CD4-positive, alpha-beta T cell treated with Interleukin-1 beta for 1 hour (primary cell): Measurements from ENCODE around the gene TMEM52.

Experiments
- DNase-seq, 2 donors: peaks; one replicate each; pipeline ENCODE4 v3.0.0-alpha.2; 2020 to 2022

The TMEM52 gene

DNA sequence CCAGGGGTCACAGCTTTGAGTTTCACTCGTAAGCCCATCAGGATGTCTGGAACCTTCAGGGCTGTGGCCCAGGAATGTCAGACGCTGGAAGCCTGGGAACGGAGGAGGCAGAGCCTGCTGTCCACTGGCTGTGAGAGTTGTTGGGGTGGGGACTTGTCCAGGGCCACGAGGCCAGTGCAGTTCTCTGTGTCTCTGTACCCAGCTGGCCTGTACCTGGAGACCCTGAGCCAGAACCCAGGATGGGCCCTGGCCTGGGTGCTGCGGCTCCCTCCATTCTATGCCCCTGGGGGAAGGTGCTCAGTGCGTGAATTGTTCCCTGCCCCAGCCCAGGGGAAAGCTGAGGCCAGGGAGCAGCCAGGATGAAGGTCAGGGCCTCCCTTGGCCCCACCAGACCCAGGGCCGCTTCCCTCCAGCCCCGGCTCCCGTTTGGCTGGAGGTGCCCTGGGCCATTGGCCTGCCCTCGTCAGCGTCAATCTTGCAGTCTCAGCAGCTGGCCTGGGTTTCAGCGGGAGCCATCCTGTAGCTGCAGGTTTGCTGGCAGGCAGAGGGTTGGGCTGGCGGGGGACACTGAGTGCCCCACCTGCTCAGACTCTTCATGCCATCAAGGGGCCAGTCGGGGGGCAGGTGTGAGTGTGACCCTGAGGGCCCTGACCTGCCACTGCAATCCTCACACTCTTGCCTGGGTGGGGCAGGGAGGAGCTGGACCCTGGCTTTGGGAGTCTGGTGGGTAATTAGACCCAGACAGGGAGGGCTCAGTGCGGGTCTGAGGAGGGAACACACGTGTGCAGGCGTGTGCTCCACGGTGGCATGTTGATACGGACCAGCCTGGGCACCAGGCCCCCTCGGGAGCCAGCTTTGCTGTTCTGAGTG is 4.7 kb downstream of the TMEM52 start:
- no peak for DNase-seq

DNA sequence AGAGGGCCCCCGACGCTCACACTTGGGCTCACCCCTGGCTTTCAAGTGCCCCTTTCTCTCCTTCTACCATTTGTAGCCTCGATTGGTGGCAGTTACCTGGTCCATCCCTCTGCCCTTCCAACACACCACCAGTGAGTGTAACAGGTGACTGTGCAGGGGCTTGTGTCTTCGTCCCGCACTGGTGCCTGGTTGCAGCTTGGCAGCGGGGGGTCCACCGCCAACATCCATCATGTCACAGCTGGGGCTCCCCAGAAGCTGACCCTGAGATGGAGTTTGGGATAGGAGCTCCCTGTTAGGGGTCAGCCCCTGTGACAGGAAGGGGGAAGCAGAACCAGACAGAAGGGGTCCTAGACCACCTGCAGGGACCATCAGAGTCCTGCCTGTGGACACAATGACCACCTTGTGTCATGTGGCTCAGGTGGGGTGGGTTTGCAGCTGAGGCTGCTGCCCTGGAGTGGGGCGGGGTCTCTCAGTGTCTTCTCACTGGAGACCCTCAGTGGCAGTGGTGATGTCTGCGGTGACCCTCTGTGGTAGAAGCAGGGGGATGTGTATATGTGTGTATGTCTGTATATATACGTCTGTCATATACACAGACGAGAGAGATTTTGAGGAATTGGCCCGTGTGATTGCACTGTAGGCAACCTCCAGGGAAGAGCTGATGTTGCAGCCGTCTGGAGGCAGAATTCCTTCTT is 7.6 kb downstream of the TMEM52 start:
- DNase-seq: no peak

DNA sequence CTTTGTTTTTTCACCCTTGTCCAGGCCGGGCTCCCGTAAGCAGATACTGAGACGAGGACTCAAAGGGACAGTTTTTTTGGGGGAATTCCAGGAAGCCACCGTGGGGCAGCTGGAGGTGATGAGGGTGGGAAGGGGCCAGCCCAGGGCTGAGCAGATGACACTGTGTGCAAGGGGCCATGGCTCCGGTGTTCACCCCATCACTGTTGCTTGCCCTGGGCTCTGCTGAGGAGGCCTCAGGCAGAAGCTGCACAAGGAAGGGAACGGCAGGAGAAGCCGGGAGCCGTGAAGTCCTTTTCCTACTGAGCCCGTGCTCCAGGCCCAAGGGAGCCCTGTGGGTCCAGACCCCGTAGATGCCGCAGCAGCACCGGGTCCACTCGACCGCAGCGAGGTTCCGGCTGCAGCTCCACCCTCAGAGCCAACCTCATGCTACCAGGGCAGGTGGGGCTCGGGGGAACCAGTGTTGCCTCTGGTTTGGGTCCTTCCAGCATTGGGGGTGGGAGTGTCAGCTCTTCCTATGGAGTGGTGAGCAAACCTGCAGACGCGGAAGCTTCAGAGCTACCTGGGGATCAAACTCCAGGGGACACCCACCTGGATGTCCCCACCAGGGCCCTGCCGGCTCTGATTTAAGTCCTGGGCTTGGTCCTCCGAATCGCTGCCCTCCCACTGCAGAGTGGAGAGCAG is 8.3 kb downstream of the TMEM52 start:
- DNase-seq: no peak

DNA sequence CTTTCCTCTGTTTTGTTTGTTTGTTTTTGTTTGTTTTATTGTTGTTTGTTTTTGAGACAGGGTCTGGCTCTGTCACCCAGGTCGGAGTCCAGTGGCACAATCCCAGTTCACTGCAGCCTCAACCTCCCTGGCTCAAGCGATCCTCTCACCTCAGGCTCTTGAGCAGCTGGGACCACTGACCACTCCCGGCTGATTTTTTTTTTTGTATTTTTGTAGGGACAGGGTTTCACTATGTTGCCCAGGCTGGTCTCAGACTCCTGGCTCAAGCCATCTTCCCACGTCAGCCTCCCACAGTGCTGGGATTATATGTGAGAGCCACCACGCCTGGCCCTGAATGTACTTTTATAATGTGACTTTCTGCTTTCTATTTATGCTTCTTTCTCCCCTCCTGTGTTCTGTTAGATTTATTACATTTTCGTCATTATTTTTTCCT is 9.0 kb downstream of the TMEM52 start:
- no peak for DNase-seq

DNA sequence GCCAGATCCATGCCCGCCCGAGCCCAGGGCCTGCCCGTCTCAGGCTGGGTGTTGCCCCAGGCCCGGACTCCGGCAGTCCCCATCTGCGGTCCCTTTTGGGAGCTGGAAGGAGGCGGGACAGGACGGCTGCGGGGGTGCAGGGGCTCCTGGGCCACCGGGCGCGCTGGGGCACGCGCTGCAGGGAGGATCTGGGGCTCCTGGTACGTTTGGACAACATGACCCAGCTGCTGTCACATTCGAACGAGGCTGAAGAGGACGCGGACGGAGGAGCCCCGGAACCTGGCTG is 10.6 kb downstream of the TMEM52 start:
- no peak for DNase-seq

DNA sequence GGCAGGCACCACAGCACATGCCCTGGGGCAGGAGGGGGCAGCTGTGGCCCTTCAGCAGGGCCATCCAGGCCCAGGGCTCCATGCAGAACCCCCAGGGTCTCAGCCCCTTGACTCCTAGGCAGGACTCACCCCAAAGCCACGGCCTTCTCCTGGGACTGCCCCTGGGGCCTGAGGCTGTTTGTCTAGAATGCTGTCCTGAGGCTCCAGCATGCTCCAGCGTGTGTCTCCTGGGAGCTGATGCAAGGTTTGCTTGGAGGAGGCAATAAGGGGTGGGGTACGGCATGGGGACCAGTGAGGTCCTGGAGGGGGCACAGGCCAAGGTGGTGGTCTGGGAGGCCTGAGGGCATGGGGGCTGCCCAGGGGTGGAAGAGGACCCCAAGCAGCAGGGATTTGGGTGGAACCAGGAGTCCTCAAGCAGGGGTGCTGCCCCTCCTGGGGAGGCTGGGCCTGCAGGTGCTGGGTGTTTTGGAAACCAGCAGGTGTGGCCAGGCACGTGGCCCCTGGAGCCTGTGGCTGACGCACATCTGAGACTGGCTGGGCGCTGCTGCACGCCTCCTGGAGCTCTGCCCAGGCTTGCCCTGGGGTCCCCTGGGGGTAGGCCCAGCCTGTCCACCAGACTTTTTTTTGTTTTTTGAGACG is 11.9 kb downstream of the TMEM52 start:
- DNase-seq: peak in 1 of 2 donors; percentile 43

DNA sequence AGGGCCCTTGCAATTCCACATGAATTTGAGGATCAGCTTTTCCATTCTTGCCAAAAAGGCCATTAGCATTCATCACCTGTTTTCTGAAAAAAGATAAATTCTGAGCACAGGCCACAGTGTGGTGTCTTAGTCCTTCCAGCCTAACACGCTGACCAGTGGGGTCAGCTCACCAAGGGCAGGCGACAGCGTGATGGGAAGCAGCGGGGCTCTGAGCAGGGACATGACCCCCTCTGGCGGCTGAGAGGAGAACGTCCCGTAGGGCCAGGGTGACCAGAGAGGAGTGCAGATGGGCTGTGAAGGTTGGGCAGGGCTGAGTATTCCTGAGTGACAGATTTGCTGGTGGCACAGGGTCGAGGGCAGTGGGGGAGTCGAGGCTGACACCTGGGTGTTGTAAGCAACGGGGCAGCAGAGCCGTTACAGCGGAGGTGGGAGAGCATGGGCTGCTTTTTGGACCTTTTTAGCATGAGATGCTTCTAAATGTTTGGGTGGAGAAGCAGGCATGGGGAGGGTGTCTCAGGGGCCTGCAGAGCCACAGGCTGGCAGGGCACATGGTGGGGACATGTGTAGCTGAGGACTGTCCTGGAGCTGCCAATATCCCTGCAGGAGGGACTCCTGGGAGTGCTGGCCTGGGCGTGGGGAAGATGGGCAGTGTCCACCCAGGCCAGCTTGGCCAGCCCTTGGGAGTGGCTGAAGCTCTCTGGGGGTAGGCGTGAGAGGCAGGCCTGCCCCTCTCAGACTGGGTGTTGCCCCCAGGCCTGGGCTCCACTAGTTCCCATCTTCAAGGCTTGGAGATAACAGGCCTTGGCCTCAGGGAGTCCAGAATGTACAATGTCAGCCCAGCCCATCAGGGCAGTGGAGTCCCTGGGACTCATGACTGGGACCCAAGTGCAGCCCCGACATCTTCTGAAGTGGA is 12.6 kb downstream of the TMEM52 start:
- peak; percentile 73 to 79 for DNase-seq

DNA sequence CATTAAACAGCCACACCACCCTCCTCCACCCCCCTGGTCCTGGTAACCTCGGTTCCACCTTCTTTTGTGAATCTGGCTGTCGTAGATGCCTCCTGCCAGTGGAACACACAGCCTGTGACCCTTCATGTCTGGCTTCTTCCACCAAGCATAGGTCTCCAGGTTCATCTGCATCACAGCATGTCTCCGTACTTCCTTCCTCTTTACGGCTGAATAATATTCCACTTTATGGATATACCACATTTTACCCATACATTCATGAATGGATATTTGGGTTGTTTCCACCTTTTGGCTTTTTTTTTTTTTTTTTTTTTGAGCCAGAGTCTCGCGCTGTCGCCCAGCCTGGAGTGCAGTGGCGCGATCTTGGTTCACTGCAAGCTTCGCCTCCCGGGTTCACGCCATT is 15.9 kb downstream of the TMEM52 start:
- no peak for DNase-seq

DNA sequence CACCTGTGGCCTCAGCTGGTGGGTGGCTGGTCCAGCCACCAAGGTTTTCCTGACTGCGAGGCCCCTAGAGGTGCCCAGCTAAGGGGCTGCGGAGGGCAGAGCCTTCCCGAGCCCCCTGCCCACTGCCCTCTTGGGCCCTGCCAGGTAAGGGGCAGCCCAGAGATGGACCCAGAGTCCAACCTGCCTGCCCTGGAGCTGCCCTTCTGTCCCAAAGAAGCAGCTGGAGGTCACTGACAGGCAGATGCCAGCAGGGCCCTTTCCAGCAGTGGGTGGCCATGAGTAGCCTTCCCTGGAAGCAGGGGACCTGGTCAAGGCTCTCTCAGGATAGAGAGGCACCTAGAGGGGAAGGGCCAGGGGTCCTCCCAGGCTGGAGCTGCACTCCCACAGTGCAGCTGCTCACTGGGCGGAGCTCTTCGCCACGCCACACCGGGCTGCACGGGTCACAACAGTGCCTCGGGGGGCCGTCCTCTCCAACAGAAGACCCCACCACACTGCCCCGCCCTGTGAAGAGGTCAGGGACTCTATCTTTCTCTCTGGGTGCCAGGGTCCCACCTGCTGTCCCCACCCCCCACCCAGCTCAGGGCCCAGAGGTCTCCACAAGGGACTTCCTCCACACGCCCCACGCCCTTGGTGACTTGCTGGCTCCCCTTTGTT is 17.3 kb downstream of the TMEM52 start:
- DNase-seq: no peak

DNA sequence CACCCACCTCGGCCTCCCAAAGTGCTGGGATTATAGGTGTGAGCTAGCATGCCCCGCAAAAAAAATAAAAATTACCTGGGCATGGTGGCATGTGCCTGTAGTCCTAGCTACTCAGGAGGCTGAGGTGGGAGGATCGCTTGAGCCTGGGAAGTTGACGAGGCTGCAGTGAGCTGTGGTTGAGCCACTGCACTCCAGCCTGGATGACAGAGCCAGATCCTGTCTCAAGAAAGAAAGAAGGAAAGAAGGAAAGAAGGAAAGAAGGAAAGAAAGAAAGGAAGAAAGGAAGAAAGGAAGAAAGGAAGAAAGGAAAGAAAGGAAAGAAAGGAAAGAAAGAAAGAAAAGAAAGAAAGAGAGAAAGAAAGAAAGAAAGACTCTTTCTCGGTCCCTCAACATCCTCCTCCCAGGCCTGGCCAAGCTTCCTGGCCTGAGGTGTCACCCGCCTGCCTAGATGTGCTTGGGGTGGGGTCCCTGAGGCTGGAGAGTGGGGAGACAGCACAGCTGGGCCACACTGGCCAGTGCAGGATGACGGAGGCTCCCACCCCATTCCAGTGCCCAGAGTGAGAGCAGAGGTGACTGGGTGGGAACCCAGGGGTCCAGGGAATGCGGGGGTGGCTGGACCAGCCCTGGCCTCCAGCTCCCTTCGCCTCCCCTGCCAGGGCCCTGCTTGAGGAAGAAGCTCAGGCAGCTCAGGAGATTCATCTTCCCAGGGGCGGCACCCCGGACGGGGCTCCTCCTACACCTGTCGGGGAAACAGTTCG is 18.0 kb downstream of the TMEM52 start:
- DNase-seq: no peak

DNA sequence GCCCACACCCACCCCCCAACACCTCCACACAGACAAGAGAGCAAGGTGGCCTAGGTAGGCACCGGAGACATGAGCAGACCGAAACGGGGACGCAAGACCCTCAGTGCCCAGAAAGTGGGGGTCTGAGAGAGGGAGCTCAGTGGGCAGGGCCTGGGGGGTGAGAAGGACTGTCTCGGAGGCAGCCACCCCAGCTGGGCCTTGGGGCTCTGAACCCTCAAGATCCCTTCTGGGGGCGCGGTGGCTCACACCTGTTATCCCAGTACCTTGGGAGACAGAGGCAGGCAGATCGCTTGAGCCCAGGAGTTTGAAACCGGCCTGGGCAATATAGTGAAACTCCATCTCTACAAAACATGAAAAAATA is 19.1 kb downstream of the TMEM52 start:
- DNase-seq: no peak

DNA sequence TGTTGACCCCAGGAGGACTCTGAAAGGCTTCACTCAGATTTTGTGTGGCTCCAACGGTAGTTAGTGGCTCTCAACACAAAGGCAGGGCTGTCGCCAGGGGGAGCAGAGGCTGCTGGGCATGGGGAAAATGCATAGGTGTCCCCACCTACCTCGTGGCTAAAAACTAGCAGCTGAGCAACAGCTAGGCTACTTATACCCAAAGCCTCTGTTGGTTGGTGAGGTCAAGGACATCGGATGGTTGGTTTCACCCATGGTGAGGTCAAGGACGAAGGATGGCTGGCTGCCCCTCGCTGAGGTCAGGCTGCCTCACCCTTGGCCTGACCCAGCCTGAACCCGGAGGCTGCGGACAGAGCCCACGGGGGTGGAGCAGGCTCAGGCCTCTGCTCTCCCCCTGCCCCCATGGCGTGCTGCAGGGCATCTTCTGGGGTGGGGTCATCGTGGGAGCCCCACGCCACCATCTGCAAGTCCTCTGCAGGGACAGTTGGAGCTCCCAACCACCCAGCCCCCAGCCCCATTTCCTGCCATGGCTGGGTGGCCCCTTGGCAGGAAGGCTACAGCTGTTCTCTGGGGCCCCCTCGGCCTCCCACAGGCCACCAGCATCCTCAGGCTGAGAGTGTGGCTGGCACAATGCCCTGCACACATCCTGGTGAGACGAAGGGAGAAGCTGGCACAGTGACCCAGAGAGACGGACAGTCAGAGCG is 19.7 kb downstream of the TMEM52 start:
- DNase-seq: peak in 1 of 2 donors; percentile 23

DNA sequence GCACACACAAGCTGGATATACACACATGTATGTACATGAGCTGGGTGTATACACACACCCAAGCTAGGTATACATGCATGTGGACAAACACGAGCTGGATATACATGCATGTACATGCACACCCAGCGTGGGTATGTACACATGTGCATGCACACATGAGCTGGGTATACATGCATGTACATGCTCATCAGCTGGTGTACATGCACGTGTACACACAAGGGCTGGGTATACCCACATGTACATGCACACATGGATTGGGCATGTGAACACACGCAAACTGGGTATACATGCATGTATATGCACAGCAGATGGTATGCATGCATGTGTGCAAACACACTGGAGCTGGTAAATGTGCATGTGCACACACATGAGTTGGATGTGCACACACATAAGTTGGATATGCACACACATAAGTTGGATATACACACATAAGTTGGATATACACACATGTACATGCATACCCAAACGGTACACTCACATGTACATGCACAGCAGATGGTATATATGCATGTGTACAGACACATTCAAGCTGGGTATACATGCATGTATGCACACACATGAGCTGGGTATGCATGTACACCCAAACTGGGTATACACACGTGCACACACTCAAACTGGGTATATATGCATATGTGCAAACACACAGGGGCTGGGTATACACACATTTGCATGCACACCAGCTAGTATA is 20.7 kb downstream of the TMEM52 start:
- no peak for DNase-seq

DNA sequence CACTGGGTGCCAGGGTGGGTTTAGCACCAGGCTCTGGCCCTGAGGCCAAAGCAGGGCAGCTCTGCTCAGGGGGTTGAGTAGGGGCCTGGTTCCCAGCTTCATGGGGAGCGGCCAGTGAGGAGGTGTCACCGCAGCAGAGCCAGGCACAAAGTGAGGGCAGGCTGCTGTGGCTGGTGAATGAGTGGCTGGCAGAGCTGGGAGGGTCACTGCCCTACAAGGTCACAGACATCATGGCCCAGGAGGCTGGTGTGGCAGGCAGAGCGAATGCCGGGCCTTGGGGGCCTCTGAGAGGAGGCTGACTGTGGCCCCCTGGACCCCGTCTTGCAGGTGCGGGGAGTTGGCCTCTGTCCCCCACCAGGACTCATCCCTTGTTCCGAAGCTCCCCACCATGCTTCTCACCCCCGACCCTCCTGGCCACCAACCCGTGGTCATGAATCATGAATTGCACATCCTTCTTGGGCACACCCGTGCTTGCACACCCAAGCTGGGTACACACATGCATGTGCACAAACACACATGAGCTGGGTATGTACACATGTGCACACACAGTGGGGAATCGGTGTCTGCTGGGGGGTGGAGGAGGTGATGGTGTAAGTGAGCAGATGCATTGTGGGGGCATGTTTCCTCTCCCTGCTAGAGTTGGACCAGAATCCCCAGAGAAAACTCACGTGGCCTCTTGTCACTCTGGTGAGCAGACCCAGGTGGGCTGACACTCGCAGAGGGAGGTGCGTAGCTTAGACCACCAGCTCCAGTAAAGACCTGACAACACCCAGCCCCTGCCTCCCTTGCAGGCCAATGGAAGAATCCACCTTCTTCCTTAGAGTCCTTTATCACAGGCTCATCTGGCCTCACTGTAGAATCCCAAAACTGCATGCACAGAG is 23.4 kb downstream of the TMEM52 start:
- DNase-seq: no peak

DNA sequence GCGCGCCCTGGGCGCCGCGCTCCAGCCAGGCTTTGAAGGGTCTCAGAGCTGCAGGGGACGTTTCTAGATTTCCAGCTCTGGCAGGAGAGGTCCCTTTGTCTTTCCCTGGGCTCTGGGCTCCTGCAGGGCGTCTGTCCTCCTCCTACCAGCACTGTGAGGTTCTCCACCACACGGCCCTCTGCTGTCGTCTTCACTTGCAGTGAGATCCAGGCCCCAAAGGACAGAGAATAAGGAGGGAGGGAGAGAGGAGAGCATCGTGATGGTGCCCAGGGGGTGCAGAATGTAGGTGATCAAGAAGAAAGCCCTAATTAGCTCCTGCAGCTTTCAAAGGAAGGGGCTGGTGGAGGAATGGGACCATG is 24.0 kb downstream of the TMEM52 start:
- no peak for DNase-seq

DNA sequence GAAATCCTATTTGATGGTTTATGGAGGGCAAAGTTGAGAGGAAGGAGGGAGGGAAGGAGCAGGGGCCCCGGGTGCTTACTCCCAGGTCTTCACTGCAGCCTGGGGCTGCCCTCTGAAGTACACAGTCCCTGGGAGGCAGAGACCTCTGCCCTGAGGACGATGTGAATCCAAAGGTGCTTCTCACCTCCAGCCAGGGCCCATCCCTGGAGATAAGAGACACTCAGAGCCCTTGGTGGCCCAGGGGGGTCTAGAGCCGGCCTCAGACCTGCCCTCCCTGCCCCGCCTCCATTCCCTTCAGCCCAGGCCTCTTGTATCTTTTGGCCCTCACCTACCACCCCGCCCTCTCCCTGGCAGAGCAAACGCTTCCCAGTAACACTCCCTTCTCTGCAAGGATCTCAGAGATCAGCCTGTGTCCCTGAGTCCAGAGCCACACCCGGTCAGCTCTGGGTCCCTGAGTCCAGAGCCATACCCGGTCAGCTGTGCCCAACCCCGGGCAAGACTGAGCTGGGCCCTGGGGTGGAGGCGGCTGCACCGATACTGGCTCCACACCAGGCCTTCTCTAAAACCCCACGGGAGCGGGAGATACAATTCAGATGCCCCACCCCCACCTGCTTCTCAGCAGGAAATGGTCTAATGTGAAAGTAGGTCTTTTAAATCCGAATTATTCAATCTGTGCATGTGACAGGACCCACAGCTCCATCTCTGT is 24.6 kb downstream of the TMEM52 start:
- DNase-seq: no peak

DNA sequence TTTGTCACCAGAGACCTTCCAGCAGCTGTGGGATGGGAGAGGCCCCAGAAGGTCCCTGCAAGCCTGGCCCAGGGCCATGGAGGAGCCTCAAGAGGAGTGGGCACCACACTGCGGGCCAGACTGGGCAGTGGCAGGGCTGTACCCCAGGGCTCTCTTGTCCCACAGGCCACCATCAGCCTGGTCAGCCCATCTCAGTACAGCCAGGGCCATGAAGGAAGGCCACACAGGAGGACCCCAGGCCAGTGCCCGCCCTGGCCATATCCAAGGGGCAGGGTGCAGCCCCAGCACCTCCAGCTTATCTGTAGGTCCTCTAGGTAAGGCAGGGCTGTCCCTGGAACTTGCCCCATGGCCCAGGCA is 25.1 kb downstream of the TMEM52 start:
- no peak for DNase-seq

DNA sequence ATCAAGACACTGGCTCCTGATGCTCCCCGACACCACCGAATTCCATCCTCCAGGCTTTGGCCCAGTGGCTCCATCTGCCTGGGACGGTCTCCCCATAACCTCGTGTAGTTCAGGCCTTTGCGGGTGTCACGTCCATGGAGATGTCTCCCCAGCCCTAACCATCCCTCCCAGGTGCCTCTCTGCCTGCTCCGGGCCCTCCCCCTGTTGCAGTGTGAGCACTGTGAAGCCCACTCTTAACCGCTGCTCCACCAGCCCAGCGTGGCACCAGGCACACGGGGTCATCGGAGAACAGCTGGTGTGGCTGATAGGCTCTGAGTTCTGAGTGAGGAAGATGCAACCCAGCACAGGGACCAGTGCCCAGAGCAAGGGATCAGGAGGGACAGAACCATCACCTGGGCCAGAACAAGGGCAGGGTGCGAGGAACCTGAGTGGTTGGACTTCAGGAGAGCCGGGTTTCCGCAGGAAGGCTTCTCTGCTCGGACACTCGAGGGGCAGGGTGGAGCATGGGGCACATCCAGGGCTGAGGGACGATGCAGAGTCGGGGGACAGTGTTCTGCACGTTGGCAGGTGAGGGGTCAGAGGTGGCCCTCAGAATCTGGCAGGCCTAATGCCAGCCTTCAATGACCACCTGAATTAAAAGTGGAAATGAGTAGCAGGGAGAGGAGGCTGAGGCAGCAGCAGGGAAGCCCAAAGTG is 25.6 kb downstream of the TMEM52 start:
- DNase-seq: no peak
